Measurements from ENCODE around the gene CCDC149.

CCDC149 gene

DNA sequence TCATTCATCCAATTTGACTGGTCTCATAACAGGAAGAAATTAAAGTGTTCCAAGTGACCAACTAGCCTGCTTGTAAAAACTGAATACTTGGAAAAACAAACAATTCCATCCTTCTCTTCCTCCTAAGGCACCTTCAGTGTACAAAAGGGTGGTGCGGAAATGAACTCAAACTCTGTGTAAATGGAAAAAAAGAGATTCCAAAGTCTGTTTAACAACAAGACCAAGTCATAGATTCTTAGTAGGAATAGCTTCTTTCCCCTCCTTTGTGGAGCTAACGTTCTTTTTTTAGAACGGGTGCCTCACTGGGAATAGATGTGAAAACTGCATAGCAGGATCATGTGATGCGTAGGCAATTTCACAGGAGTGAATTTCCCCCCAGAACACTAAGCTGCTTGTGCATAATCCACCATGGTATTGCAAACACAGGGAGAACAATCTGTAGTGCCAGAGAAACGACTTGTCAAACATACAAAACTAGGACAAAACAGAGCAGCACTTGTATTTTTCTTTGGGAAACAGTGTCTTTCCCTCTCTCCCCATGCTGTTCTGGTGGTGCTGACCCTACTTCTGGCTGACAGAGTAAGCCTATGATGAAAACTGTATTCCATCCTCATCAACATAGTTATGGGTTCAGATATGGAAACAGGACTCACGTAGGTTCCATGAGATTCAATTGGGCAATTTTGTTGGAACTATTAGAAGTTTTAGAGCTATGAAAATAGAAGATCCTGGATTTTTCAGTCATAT lies 130.7 kb downstream of the CCDC149 start:
- no peak for DNase-seq (ENCODE audit: insufficient read length, low spot score)
- FAIRE-seq = no peak

DNA sequence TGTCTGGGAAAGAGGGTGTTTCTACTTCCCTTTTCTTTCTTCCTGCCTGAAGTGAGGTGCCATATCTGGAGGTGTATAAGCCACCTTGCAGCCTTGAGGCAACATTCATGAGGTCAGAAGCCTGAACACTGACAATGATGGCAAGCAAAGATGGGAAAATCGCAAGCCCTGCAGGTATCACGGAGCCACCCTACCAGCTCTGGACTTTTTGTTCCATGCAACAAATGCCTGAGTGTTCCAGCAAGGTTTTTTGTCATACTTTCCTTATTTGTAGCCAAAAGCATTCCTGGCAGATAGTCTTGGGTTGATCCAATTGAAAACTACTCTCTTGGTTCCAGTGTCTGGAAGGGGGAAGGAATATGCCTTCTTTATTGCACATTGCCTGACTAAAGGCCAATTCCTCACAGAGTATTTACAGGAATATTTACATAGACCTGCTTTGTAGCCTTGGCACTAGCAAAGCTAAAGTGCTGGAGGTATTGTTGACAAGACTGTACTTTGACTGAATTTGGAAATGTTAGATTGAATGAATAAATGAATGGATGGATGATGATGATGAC lies 131.8 kb downstream of the CCDC149 start:
- DNase-seq (ENCODE audit: insufficient read length, low spot score) = no peak
- FAIRE-seq = no peak

- DNase-seq (ENCODE audit: insufficient read length, low spot score) (no peak), FAIRE-seq (no peak)
Measured at GRCh38 chr4:24778464-24779225, 134.2 kb downstream of the CCDC149 start.

DNA sequence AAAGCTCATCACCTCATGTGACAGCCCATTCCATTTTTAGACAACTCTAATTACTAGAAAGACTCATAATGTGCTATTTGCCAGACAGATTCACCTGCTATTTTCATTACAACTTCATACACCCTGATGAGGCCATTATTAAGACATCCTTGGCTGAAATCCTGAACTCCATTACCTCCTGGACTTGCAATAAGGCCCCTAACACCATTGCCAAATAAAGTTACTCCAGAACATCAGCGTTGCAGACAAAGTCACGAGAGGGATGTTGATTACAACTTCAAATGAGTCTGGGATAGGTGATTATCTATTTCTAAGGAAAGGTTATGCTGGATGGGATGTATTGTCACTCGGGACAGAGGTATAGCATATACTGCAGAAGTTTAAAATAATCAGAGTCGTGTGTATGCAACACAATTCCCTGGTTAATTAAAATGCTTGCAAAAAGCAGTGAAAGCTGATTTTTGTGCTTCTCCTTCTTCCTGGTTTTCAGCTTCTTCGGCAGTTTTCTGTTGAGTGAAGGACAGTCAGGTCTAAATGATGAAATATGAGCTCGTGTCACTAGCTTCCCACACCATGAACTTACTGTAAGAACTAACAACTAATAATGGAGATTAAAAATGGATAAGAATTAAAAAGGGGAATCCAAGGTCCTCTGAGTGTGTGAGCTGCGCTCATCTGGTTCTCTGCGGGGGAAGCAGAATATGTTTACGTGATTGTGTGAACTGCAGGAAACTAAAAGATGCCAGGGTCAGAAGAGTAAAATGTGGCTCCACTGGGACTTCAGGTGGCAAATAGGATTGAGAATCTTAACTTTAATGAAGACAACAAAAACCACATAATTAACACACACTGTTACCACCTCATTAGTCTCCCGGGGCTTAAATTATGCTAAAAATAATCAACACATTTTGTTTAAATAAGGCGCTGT lies 135.0 kb downstream of the CCDC149 start:
- DNase-seq (ENCODE audit: insufficient read length, low spot score) (no peak), FAIRE-seq (no peak)

DNA sequence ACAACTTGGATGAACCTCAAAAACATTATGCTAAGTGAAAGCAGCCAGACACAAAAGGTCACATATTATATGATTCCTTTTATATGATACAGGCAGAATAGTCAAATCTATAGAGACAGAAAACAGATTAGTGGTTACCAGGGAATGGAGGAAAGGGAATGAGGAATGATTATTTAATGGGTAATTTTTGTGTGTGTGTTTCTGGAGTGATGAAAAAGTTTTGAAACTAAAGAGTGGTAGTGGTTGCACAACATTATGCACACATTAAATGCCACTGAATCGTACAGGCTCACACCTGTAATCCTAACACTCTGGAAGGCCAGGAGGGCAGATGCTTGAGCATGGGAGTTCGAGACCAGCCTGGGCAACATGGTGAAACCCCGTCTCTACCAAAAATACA lies 137.1 kb downstream of the CCDC149 start:
- FAIRE-seq (no peak), DNase-seq (ENCODE audit: insufficient read length, low spot score) (no peak)

DNA sequence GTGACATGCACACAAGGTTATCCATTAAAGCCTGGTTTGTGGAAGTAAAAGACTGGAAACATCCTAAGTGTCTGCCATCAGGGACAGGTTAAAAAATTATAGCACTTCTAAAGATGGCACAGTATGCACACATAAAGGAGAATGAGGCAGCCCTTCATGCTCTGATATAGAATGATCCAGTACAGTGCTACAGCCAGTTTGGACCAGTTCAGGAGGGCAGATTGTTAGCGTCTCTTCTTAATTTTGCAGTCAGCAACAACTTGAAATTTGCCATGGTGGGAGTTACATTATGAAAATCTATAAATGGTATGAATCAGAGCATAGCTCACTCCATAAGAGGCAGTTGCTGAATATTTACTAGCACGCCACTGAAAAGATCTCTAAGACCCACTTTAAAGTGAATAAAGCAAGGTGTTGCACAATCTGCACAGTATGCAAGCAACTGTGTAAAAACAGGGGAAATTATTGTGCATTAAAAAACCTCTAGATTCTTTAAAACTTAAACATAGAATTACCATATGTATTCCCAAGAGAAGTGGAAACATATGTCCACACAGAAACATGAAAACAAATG lies 137.7 kb downstream of the CCDC149 start:
- FAIRE-seq (no peak), DNase-seq (ENCODE audit: insufficient read length, low spot score) (no peak)

DNA sequence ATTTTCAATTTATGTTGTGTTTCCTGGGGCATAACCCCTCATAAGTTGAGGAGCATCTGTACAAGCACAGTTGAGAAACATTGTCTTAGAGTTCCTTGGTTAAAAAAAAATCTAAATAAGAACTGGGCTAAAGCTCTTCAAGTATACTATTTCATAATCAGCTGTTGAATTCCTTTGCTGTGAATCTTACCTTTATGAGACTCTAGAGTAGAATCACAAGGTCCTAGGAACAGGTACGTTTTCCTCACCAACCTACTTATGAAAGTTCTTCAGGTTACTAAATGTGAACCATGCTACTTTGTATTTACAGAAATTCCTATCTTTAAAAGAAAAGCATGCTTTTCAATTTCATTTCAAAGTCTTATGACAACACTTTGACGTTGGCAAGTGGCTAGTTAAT lies 138.4 kb downstream of the CCDC149 start:
- FAIRE-seq (no peak), DNase-seq (ENCODE audit: insufficient read length, low spot score) (no peak)

- DNase-seq (ENCODE audit: insufficient read length, low spot score) (no peak), FAIRE-seq (no peak)
Measured at GRCh38 chr4:24772952-24773351, 139.9 kb downstream of the CCDC149 start.

DNA sequence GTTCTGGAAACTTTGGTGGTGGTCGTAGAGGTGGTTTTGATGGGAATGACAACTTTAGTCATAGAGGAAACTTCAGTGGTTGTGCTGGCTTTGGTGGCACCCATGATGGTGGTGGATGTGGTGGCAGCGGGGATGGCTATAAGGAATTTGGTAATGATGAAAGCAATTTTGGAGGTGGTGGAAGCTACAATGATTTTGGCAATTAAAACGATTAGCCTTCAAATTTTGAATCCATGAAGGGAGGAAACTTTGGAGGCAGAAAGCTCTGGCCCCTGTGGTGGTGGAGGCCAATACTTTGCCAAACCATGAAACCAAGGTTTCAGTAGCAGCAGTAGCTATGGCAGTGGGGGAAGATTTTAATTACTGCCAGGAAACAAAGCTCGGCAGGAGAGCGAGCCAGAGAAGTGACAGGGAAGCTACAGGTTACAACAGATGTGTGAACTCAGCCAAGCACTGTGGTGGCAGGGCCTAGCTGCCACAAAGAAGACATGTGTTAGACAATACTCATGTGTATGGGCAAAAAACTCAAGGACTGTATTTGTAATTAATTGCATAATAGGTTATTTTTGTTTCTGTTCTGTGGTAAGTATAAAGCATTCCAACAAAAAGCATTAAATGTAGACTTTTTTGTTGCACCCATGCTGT lies 140.7 kb downstream of the CCDC149 start:
- FAIRE-seq = no peak
- no peak for DNase-seq (ENCODE audit: insufficient read length, low spot score)

DNA sequence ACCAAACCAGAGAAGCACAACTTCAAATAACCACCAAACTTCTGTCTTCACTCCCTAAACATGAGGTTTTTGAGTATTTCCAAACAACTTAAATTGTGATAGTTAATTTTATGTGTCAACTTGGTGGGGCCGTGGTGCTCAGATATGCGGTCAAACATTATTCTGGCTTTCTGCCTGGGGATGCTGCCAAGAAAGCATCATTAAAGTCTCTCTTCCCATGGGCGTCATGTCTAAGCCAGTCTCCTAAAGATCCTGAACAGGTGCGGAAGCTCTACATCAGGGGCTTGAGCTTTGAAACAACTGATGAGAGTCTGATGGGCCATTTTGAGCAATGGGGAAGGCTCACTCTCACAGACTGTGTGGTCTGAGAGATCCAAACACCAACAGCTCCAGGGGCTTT lies 141.6 kb downstream of the CCDC149 start:
- DNase-seq (ENCODE audit: insufficient read length, low spot score) (no peak), FAIRE-seq (no peak)

- DNase-seq (ENCODE audit: insufficient read length, low spot score) (no peak), FAIRE-seq (no peak)
Measured at GRCh38 chr4:24770667-24771066, 142.2 kb downstream of the CCDC149 start.

GRCh38 chr4:24770032-24770584 lies 142.7 kb downstream of the CCDC149 start:
- FAIRE-seq = no peak

GRCh38 chr4:24769571-24769970 lies 143.3 kb downstream of the CCDC149 start:
- DNase-seq (ENCODE audit: insufficient read length, low spot score) = no peak
- no peak for FAIRE-seq

More at GRCh38 chr4:24770032-24770584, 142.7 kb downstream of the CCDC149 start:
- DNase-seq (ENCODE audit: insufficient read length, low spot score) = peak; percentile 15

DNA sequence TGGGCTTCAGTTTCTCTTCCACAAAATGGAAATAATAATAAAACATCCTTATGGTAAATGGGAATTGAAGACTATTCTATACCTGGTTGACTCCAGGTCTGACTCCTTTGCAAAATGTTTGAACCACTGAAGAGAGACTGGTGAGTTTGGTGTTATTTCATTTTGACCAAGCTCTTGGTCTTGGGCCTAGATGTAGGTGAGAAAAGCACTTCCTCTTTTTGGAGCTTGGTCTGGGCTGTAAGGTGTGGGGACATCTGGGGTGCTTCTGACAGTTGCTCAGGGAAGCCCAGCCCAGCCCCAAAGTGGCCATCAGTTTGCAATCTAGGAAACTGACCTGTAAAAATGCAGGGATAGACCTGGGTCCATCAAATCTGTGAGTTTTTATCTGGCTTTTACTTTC lies 144.2 kb downstream of the CCDC149 start:
- DNase-seq (ENCODE audit: insufficient read length, low spot score) (no peak), FAIRE-seq (no peak)

DNA sequence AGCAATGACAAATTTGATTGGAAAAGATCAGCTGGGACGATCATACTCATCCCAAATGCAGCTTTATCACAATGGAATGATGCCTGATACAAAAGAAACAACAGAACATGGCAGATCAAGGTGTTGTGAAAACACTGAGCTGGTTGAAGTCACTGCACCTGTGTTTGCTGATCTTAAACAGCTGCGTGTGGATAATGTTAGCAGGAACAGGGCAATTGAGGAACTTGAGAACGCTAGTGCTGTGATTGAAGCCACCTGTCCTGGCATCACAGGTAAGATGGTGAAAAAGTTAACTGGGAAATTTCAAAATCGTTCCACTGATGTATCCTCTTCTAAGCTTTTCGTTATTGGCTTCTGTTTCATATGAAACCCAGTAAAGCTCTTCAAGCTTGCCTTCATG lies 144.8 kb downstream of the CCDC149 start:
- no peak for DNase-seq (ENCODE audit: insufficient read length, low spot score)
- no peak for FAIRE-seq

DNA sequence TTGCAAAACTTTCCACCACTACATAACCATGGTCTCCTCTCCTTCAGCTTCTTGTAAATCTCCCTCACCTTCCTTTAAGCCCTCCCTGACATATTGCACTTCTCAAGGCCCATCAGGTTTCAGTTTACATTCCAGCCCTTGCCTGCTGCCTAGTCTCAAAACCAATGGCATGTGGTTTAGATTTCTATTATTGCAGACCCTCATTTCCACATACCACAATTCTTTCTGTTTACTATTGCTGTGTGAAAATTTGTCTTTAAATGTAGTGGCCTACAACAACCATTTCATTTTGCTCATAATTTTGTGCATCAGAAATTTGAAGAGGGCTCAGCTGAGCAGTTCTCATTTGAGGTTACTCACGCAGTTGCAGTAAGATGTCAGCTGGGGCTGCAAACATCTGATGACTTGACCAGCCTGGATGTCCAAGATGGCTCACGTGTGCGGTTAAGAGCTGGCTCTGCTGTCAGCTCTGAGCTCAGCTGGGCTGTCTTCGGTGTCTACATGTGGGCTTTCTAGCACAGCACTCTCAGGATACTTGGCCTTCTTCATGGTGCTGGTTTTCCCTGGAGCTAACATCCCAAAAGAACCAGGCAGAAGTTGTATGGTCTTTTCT lies 147.4 kb downstream of the CCDC149 start:
- no peak for DNase-seq (ENCODE audit: insufficient read length, low spot score)
- no peak for FAIRE-seq

DNA sequence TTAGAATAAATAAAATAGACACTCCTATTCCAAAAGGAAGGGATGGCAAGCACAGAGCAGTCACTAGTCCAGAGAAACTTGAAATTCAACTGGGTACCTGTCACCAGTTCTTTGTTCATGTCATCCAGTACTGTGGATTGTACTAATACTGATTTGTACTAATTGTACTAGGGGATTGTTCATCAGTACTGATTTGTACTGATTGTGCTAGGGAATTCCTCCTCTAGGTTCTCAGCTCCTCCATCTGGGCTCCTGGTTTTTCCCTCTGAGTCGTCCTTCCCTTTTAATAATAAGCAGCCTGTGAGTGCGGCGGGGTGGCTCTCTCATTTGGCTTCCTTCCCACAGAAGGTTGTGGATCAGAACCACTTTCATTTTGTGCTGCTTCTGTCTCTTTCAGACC lies 148.5 kb downstream of the CCDC149 start:
- FAIRE-seq (no peak), DNase-seq (ENCODE audit: insufficient read length, low spot score) (no peak)

GRCh38 chr4:24763631-24764297 lies 149.1 kb downstream of the CCDC149 start:
- FAIRE-seq (no peak), DNase-seq (ENCODE audit: insufficient read length, low spot score) (peak; percentile 24)

Measured in HTR-8/SVneo (cell line).